ENCODE results near the gene UVRAG.

Gene UVRAG

DNA sequence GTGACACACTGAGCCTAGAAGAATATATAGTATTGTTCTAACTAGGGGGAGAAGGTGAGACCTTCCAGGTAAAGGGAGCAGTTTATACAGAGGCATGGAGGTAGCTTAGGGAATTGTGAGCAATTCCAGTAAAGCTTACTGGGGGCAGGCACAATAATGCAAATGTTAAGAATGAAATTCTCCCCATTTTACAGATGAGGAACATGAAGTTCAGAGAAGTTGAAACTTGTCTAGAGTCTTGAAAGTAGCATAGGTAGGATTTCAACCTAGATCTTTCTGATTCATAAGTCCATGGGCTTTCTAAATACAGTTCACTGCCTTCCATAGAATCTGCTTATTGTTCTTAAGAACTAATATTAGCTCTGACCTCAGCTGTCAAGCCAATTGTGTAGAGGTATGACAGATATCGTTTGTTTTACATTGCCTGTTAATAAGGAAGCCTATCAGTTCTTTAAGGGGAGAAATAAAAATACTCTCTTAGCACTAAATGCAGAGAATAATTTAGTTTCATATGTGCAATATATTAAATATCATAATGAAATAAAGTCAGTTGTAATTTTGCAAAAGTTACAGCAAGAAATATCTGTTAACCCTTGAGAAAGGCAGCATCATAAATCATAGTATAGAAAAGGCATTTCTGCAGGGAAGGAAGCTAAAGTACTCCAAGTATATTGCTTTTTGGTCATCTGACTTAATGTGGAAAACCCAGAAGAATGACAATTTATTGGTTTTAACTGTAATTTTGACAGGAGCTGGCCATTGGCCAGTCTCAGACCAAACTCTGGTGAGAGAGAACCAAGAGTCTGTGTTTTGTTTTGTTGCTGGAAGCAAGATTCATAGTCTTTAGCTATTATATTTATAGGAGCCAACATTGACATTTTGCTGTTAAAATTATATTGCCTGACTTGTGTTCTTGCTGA lies 181.8 kb downstream of the UVRAG start:
- no peak for DNase-seq (ENCODE audit: extremely low read depth in 1 of 2, low read depth in 1 of 2)

DNA sequence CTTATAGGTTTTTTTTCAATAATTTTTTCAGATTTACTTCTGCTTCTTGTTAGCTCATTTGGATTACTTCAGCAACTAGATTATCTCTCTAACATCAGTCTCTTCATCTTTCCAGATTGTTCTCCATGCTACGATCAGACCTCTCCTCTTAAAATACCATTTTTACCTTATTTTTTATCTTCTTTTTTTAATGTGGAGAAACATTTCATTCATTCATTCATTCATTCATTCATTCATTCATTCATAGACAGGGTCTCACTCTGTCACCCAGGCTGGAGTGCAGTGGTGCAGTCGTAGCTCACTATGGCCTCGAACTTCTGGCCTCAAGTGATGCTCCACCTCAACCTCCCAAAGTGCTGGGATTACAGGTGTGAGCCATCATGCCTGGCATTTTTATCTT lies 189.4 kb downstream of the UVRAG start:
- DNase-seq (ENCODE audit: extremely low read depth in 1 of 2, low read depth in 1 of 2) = no peak

DNA sequence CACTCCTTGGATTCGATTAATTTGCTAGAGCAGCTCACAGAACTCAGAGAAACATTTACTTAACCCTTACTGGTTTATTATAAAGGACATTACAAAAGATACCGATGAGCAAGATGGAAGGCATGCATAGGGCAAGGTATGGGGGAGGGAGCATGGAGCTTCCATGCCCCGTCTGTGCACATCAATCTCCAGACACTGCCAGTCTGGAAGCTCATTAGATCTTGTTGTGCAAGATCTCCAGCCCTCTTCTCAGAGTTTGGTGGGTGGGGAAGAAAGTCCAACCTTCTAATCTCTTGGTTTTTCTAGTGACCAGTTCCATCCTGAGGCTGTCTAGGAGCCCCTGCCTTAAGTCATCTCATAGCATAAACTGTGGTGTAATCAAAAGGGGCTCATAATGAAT lies 190.7 kb downstream of the UVRAG start:
- no peak for DNase-seq (ENCODE audit: extremely low read depth in 1 of 2, low read depth in 1 of 2)

DNA sequence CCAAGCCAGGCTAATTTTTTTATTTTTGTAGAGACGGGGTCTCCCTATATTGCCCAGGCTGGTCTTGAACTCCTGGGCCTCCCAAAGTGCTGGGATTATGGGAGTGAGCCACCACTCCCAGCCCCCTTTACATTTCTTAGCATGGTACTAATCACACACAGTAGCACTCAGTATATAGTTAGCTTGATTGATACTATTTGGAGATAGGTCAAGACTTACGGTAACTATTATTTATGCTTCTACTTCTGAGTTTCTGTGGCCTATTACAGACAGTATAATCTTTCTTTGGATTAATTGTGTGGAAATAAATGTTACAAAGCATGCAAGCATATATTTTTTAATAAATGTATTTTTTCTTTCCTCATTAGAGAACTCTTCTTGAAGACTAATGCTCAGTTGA lies 192.2 kb downstream of the UVRAG start:
- DNase-seq (ENCODE audit: extremely low read depth in 1 of 2, low read depth in 1 of 2) = no peak

DNA sequence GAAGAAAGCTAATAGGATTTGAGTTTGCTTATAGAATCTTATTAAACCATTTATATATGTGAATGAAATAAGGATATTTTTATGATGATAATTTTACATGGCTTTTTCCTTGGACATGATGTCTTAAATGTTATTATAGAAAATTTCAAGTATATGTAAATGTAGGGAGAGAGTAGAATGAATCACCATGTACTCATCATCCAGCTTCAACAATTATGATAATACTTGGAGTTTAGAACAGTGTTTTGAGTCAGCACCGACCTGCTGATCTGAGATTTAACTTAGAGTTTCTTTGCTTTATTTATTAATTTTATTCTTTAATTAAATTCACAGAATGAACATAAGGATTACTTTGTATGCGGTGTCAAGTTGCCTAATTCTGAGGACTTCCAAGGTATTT lies 193.5 kb downstream of the UVRAG start:
- no peak for DNase-seq (ENCODE audit: extremely low read depth in 1 of 2, low read depth in 1 of 2)

DNA sequence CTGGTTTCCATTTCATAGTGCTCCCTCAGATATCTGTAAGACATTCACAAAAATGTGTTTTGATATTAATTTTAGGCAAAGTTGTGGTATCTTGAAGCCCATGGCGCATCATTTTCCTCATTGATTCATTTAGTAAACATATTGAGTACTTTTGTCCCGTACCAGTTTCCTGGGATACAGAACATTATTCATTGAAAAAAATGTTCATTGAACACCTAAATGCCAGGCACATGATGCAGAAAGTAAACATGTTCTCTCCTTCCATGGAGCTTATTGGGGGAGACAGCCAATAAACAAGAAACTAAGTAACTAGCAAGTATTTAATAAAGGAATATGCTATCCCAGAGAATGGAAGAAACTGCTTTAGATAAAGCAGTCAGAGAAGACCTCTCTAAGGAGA lies 195.0 kb downstream of the UVRAG start:
- no peak for DNase-seq (ENCODE audit: extremely low read depth in 1 of 2, low read depth in 1 of 2)

DNA sequence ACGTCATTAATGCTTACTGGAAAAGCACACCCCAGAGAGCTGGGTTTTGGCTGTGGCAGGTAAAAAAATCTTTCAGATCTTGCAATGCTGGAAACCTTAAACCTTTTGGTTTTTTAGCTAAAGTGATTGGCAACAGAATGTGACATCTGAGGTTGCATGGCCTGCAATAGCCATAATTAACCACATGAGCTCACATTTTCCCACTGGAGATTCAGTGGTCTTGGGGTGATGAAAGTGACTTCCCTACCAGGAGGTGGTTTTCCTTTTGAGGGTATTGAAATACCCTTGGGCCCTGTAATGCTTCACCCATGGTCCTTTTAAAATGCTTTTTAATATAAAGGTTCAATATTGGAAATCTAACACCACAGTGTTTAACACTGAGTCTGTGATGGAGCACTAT lies 198.5 kb downstream of the UVRAG start:
- no peak for DNase-seq (ENCODE audit: extremely low read depth in 1 of 2, low read depth in 1 of 2)

DNA sequence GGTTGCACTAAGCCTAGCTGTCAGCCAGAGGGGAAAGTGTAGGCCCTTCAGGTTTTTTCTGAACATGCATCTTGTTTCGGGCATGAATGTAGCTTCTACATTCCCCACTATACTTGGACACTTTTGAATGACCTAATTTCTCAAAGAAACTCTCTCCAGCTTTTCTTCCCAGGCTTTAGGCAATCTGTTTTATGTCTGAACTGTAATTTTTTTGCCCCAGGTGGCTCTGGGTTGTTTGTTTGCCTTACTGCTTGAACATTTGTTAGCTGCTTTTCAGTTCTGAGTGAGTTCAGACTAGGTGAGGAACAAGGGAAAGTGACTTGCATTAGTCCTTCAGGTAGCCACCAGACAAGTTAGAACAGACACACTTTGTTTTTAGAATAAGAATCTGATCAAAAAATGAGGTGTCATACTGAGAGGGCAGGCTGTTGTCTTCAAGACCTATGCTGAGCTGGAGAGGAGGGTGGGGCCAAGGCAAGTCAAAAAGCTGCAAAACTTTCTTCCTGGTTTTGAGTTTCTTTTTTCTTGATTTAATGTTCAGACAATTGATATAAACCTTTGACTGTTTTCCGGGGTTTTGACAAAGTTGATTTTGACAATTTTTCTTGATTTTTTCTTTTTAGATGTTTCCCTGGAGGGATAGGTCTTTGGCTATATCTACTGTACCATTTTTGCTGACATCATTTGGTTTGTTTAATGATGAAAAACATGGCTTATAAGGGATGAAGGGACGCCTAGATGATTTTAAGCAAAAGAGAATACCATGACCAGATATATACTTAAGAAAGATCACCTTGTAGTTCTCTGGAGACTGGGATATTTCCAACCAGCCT lies 208.4 kb downstream of the UVRAG start:
- no peak for DNase-seq (ENCODE audit: extremely low read depth in 1 of 2, low read depth in 1 of 2)

DNA sequence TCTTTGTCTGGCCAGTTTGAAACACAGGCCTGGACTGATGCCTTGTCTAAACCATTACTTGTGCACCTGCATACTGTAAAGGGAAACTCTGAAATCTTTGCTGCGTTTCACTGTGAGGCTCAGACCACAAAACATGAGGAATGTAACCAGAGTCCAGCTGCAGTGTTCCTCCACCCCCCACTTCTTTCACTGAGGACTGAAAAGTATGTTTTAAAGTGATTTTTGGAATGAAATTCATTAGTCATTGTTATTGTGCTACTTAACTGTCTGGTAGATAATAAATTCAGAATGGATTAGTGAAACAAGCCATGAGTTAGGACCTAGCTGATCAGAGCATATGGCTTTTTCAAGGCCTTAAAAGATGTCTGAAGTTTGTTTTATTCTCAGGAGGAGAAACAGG lies 210.1 kb downstream of the UVRAG start:
- DNase-seq (ENCODE audit: extremely low read depth in 1 of 2, low read depth in 1 of 2) = no peak

DNA sequence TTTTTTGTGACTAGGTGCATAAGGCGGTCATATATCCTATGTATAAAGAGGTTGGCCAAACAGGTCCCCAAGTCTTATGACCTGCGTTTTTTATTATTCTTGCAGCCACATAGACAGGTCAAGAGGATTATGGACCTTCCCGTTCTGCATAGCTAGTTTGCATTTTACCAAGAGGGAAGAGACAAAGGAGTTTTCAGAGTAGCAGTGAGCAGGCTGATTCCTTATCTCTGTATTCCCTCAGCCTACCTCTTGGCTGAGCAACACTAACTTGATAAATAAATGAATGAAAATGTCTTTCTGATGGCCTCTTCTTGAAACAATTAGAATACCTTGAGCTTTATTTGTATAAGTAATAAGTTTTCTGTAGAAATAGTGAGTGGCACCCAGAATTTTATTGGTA lies 210.8 kb downstream of the UVRAG start:
- DNase-seq (ENCODE audit: extremely low read depth in 1 of 2, low read depth in 1 of 2) = no peak

DNA sequence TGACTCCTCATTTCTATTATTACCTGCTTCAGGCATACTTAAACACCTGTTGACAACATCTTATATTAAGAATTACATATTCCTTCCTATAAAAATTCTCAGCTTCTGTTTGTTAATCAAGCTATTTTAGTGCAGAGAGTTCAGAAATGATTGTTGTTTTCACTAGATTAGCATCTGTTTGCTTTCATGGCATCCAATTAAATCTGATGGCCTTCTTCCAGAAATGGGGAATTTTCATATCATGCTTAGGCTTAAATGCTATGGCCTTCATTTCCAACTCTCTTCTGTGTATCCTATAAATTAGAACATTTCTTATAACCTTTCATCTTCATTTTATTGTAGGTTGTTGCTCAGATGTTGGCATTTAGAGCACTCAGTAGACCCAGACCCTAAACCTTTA lies 211.3 kb downstream of the UVRAG start:
- DNase-seq (ENCODE audit: extremely low read depth in 1 of 2, low read depth in 1 of 2) = no peak

DNA sequence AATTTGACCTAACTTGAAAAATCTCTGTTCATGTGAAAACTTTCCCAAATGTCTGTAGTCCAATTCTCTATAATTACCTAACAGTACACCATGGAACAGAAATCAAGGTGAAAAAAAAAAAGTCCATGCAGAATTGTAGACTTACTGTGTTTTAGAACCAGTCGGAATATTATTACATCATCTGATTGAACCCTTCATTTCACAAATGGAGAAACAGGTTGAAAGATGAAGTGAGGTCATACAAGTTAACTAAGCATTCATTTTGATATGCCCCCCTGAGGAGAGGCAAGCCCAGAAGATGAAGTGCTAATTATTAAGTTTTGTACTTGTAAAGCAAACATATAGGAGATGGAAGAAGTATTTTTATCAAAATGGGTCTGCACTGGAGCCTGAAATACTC lies 211.9 kb downstream of the UVRAG start:
- no peak for DNase-seq (ENCODE audit: extremely low read depth in 1 of 2, low read depth in 1 of 2)

DNA sequence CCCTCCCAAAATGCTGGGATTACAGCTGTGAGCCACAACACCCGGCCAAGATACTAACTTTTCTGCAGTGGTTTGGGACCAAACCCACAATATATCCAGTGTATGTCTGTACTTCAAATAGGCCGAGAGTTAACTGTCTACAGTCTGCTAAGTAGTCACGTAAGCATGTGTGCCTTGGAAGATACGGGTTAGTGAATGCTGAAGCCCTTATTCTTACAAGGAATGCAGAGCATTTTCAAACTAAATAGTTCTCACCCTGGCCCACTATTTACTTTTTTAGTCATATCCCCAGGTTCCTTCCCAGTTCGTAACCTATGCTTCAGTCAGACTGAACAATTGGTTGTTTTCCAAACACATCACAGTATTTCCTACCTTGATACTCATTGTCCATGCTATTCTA lies 215.3 kb downstream of the UVRAG start:
- DNase-seq (ENCODE audit: extremely low read depth in 1 of 2, low read depth in 1 of 2) = no peak

DNA sequence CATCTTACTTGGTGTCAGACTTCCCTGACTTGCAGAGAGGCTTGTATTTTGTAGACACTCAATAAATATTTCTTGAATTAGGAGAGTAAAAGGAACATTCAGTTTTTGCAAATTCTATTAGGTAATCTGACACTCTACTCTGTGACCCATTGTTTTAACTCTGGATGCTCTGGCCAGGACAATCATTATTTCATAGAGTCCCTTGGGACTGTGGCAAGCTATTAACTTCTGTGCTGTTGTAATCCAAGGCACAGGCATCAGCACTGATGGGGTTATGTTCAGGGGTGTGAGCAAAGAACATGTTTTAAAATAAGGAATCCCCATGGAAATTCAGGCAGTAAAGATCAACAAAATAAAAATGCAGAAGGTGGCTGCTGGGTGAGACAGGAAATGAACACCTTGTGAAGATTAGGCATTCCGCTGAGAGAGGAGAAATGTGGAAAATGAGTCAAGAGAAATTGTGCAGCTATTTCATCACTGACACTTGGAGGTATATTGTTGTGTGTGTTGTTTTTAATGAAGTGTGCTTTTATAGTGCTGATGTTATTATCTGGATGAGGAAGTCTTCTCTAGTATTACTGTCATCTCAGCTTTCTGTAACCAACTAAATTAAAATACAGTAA lies 216.1 kb downstream of the UVRAG start:
- no peak for DNase-seq (ENCODE audit: extremely low read depth in 1 of 2, low read depth in 1 of 2)

DNA sequence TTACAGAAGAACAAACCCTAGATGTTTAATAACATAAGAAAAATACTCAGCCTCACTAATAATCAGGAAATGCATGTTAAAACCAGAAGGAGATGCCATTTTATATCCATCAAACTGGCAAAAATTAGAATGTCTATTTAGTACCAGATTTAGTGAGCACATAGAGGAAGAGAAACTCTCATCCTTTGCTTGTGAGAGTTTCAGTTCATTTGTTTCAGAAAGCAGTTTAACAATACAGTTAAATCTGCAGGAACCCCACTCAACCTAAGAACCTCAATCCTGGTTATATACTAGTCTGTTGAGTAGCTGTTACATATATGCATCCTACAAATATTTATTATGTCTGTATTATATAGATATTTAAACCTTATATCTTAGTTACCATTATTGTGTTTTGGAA lies 218.7 kb downstream of the UVRAG start:
- DNase-seq (ENCODE audit: extremely low read depth in 1 of 2, low read depth in 1 of 2) = no peak

DNA sequence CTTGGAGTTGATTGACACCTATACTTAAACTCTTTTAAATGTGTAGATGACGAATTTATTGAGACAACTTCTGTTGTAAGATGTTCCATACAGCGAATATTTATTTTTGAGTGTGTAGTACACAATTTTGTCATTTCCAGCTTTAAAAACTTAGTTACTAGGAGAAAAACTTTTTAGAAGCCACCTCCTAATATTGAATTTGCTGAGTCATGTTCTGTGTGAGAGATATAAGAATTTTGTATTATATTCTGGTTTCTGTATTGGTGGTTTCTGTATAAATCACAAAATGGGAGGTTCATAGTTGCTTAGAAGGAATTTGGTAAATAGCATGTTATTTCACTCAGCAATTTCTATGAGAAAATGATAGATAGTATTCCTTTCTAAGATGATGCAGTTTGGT lies 220.0 kb downstream of the UVRAG start:
- no peak for DNase-seq (ENCODE audit: extremely low read depth in 1 of 2, low read depth in 1 of 2)

DNA sequence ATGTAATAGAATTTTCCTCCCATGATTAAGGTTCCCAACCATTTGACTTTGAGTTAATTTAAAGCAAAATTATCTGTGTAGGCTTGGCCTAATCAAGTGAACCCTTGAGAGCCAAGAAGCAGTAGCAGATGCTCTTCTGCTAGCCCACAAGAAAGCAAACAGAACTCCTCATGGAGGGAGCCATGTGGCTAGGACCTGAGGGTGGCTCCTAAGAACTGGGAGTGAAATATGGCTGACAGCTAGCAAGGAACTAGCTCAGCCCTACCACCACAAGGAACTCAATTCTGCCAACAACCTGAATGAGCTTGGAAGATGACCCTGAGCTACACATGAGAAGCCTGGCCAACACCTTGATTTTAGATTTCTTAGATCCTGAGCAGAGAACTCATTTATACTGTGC lies 223.6 kb downstream of the UVRAG start:
- DNase-seq (ENCODE audit: extremely low read depth in 1 of 2, low read depth in 1 of 2) = no peak

DNA sequence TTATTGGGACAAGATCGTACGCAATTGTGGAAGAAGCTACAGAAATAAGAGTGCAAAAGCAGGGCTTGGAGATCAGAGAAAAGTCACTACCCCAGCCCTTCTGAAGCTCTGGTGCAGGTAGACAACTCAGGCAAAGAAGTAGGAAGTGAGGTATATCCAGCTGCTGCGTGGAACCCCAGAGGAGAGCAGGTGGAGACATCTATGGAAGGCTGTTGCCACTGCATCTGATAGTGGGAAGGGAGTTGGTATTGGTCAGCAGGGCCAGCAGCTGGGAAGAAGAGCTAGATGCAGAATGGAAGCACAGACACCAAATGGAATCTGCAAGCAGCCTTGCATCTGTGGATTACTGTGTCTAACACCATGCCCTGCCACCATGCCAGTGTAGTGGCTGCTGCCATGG lies 226.2 kb downstream of the UVRAG start:
- DNase-seq (ENCODE audit: extremely low read depth in 1 of 2, low read depth in 1 of 2) = no peak

DNA sequence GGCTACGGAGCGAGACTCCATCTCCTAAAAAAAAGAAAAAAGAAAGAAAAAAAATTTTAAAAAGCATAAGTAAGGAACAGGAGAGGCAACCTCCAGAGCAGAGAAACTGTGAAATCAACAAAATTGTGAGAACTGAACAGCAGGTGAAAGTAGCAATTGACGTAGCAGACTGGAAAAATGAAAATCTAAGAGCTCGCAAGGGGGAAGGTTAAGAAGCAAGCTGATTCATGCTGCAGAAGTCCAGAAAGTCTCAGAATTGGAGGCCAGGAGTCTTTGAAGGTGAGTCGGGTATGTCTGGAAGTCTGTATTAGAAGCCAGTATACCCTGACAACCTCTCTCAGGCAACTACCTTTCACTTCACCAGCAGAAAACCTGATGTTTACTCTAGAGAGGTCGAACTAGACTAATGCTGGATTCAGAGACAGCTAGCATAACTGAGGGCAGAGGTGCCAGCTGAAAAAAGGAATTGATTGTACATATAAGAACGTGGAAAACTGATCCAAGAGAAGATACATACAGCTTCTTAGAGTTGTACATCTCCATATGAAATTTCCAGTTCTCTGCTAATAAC lies 229.8 kb downstream of the UVRAG start:
- no peak for DNase-seq (ENCODE audit: extremely low read depth in 1 of 2, low read depth in 1 of 2)

DNA sequence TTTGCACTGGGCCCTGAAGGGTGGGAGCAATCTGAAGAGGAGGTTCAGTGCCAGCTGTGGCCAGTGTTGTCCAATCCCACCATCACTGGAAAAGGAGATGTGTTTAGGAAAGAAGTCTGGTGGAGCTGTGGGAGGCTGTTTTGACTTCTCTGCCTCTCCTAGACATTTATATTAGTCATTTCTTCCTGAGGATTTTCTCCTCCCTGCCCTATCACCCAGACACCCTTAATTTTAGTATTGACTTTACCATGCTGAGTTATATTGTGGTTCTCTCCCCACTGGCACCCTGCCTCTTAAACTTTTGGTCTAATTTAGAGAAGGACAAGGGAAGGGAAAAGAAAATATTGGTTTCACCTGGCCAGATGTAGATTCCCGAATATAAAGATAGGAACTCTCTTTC lies 232.2 kb downstream of the UVRAG start:
- no peak for DNase-seq (ENCODE audit: extremely low read depth in 1 of 2, low read depth in 1 of 2)

DNA sequence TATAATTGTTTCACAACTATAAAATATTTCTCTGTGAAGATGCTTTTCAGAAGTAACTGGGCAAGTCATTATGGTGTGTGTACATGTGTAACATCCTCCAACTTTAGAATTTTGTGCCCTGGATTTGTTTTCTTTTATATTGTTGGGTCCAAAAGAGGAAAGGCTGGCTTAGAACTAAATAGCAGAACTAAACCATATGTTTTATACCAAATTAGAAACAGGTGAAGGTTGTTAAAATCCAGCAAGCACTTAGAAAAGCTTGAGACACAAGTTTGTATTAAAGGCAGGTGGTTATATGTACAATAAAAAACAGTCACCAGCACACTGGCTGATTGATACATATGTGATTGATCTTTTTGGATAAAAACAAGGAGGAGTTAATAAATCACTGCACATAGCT lies 232.8 kb downstream of the UVRAG start:
- no peak for DNase-seq (ENCODE audit: extremely low read depth in 1 of 2, low read depth in 1 of 2)
